Immature natural killer cell (primary cell): ENCODE data around the gene AZIN2. TPM values are rescaled to one million over a fixed set of nuclear protein-coding genes. Genes with fewer than 3 reads are reported as not detected.

Experiments used
- DNase-seq, 3 donors: peaks; one replicate each; pipeline ENCODE4 v3.0.0; 2022; ENCODE audit warnings: mixed read lengths in 1 of 3
- H3K27ac Mint-ChIP-seq, 6 donors: one replicate each; pipeline ENCODE4 v1.8.0; 2020; ENCODE audit warnings: mixed read lengths in 6 of 6, mild to moderate bottlenecking in 5 of 6, inconsistent platforms in 4 of 6, moderate library complexity in 3 of 6
- H3K27me3 Mint-ChIP-seq, 3 donors: one replicate each; pipeline ENCODE4 v1.8.0; 2020 to 2021; ENCODE audit warnings: low read depth in 3 of 3, mild to moderate bottlenecking in 3 of 3, mixed read lengths in 3 of 3, moderate library complexity in 3 of 3, inconsistent platforms in 1 of 3
- H3K36me3 Mint-ChIP-seq, 3 donors: one replicate each; pipeline ENCODE4 v1.8.0; 2020; ENCODE audit warnings: mixed read lengths in 3 of 3, inconsistent platforms in 2 of 3, mild to moderate bottlenecking in 2 of 3
- H3K4me1 Mint-ChIP-seq, 2 donors: one replicate each; pipeline ENCODE4 v1.8.0; 2020; ENCODE audit warnings: inconsistent platforms in 2 of 2, mild to moderate bottlenecking in 2 of 2, mixed read lengths in 2 of 2, moderate library complexity in 1 of 2
- H3K4me3 Mint-ChIP-seq, 5 donors: one replicate each; pipeline ENCODE4 v1.8.0; 2020; ENCODE audit warnings: mild to moderate bottlenecking in 5 of 5, mixed read lengths in 5 of 5, inconsistent platforms in 3 of 5, moderate library complexity in 3 of 5
- H3K9me3 Mint-ChIP-seq, 6 donors: one replicate each; pipeline ENCODE4 v1.8.0; 2020; ENCODE audit warnings: mild to moderate bottlenecking in 6 of 6, mixed read lengths in 6 of 6, inconsistent platforms in 4 of 6, moderate library complexity in 3 of 6
- polyA plus RNA-seq, 3 donors: library from polyadenylated mRNA; unstranded; fragments of 300-500 nt; fragmentation: Illumina TruSeq; gene quantifications; one replicate each; pipeline ENCODE4 v1.2.3, GENCODE V29; 2021

Gene AZIN2
- polyA plus RNA-seq, 3 donors from 2014 or later: 1.6 to 2.9 (median 1.8) TPM

- Mint-ChIP-seq H3K4me1 (no peaks in the 10 kb centered on the region), H3K9me3 (no peaks in the 10 kb centered on the region), H3K27ac (peak overlapping the region in 1 of 6 donors; percentile 32), H3K27me3 (no peaks in the 10 kb centered on the region), H3K4me3 (no peak overlapping the region), H3K36me3 (peaks cover 4 to 26% (median 12%) of the 10 kb centered on the region in 3 donors)
- no peak for DNase-seq
Measured at GRCh38 chr1:33147997-33148314, 67.0 kb downstream of the AZIN2 start.

DNA sequence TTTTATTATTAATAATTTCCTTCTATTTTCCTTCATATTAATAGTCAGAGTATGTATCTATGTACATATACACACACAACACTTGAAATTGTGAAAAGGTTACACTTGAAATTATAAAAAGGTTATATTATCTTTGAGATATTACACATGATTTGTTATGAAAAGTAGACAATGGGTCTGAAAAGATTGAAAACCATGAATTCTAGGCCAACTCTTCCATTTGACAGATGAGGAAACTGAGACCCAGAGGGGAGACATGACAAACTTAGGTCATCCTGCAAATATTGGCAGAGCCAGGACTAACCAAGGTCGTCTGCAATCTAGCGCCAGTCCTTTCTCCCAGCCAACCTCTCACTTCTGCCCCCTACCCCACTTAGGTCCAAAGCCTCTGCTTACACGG, 67.7 kb downstream of the AZIN2 start:
- no peak overlapping the region for H3K4me3 Mint-ChIP-seq
- DNase-seq: no peak
- H3K36me3 Mint-ChIP-seq: peaks cover 4 to 23% (median 8%) of the 10 kb centered on the region in 3 donors
- no peaks in the 10 kb centered on the region for H3K9me3 Mint-ChIP-seq
- no peaks in the 10 kb centered on the region for H3K4me1 Mint-ChIP-seq
- no peaks in the 10 kb centered on the region for H3K27me3 Mint-ChIP-seq
- H3K27ac Mint-ChIP-seq: no peak overlapping the region

DNA sequence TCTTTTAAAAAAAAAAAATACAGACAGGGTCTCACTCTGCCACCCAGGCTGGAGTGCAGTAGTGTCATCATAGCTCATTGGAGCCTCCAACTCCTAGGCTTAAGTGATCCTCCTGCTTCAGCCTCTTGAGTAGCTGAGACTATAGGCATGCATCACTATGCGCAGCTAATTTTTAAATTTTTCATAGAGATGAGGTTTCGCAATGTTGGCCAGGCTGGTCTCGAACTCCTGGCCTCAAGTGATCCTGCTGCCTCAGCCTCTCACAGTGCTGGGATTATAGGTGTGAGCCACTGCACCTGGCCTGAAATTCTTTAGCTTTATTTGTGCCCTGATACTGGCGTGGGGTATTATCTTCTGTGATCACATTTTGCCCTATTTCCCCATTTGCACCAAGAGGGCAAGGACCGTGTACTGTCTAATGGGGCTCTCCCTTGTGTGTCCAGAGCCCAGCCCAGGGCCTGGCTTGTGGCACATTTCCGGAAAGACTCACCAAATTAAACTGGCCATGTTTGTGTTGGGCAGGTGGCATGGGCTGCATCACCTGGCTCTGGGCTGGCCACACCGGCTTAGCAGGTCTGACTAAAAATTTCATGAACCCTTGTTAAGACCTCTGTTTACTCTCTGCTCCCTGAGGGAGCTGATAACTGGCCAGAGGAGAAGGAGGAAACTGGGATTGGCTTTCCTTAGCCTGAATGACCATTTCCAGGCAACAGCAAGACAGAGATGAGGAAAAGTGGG, 68.7 kb downstream of the AZIN2 start:
- no peak overlapping the region for H3K4me3 Mint-ChIP-seq
- H3K9me3 Mint-ChIP-seq: no peaks in the 10 kb centered on the region
- no peak overlapping the region for H3K27ac Mint-ChIP-seq
- H3K4me1 Mint-ChIP-seq: no peaks in the 10 kb centered on the region
- H3K36me3 Mint-ChIP-seq: peaks cover 4 to 28% (median 12%) of the 10 kb centered on the region in 3 donors
- DNase-seq: no peak
- no peaks in the 10 kb centered on the region for H3K27me3 Mint-ChIP-seq

DNA sequence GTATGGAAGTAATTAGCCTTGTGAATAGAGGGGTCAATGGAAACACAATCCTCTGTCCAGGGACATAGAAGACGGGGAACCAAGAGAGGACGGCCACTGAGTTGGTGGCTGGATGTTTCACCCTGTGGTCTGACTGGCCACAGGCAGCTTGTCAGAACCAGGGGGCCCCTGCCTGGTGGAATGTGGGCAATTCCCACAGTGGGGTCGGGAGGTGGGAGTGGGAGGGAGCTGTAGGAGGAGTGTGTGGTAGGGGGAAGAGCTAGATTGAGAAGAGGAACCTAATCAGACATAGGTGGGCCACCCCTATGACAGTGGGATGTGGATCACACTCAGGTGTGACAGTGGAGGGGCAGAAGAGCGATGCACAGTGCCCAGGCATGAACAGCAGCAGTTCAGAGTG, 69.6 kb downstream of the AZIN2 start:
- Mint-ChIP-seq H3K9me3 (no peaks in the 10 kb centered on the region), H3K4me3 (no peak overlapping the region), H3K36me3 (peaks cover 4 to 24% (median 15%) of the 10 kb centered on the region in 3 donors), H3K27ac (no peak overlapping the region), H3K27me3 (peaks cover 0 to 2% (median 0%) of the 10 kb centered on the region in 3 donors), H3K4me1 (no peaks in the 10 kb centered on the region)
- no peak for DNase-seq

DNA sequence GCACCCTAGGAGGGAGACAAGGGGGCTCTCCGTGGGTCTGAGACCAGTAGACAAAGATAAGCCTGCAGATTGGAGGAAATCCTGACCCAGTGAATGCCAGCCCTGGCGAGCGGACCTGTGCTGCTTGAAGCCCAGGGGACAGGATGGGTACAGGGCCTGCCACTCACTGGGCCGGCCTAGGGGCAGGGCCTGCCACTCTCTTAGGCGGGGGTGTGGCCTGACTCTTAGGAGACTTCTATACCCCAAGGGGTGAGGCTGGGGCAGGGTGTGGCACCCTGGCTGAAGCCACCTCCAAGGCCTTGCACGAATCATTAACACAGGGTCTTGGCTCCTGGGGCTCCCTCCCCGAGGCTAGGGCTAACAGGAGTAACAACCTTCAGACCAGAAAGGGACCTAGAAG, 70.2 kb downstream of the AZIN2 start:
- no peak for DNase-seq
- no peak overlapping the region for H3K27ac Mint-ChIP-seq
- H3K36me3 Mint-ChIP-seq: peaks cover 10 to 28% (median 19%) of the 10 kb centered on the region in 3 donors
- H3K27me3 Mint-ChIP-seq: peaks cover 0 to 2% (median 0%) of the 10 kb centered on the region in 3 donors
- H3K4me3 Mint-ChIP-seq: no peak overlapping the region
- H3K4me1 Mint-ChIP-seq: no peaks in the 10 kb centered on the region
- no peaks in the 10 kb centered on the region for H3K9me3 Mint-ChIP-seq

- Mint-ChIP-seq H3K9me3 (no peaks in the 10 kb centered on the region), H3K27me3 (peaks cover 0 to 4% (median 2%) of the 10 kb centered on the region in 3 donors), H3K36me3 (peaks cover 17 to 35% (median 26%) of the 10 kb centered on the region in 3 donors), H3K27ac (no peak overlapping the region), H3K4me1 (no peaks in the 10 kb centered on the region), H3K4me3 (no peak overlapping the region)
- no peak for DNase-seq
Measured at GRCh38 chr1:33152685-33153432, 71.9 kb downstream of the AZIN2 start.

GRCh38 chr1:33153650-33154049, 72.7 kb downstream of the AZIN2 start:
- peaks cover 0 to 4% (median 2%) of the 10 kb centered on the region in 3 donors for H3K27me3 Mint-ChIP-seq
- no peak overlapping the region for H3K4me3 Mint-ChIP-seq
- H3K36me3 Mint-ChIP-seq: peaks cover 17 to 37% (median 29%) of the 10 kb centered on the region in 3 donors
- no peak for DNase-seq
- no peaks in the 10 kb centered on the region for H3K9me3 Mint-ChIP-seq
- no peak overlapping the region for H3K27ac Mint-ChIP-seq
- no peaks in the 10 kb centered on the region for H3K4me1 Mint-ChIP-seq

- Mint-ChIP-seq H3K27ac (no peak overlapping the region), H3K27me3 (peaks cover 0 to 4% (median 2%) of the 10 kb centered on the region in 3 donors), H3K9me3 (no peaks in the 10 kb centered on the region), H3K4me3 (no peak overlapping the region), H3K4me1 (no peaks in the 10 kb centered on the region), H3K36me3 (peaks cover 17 to 43% (median 37%) of the 10 kb centered on the region in 3 donors)
- no peak for DNase-seq
Measured at GRCh38 chr1:33155877-33156538, 75.1 kb downstream of the AZIN2 start.

DNA sequence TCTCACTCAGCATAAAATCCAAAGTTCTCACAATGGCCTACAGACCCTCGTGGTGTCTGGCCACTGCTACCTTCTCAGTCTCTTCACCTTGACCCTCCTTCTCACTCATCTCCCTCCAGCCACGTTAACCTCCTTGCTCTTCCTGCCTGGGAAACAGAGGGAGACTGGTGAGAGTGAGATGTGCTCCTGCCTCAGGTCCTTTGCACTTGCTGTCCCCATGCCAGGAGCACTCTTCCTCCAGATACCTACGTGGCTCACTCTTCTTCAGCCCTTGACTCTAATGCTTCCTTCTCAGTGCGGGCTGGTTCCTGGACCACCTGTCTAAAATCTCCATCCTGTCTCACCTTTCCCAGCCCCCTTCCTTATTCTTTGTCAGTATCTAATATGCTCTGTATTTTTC, 76.2 kb downstream of the AZIN2 start:
- peaks cover 0 to 4% (median 2%) of the 10 kb centered on the region in 3 donors for H3K27me3 Mint-ChIP-seq
- H3K27ac Mint-ChIP-seq: peak overlapping the region in 1 of 6 donors; percentile 14
- peaks cover 17 to 47% (median 42%) of the 10 kb centered on the region in 3 donors for H3K36me3 Mint-ChIP-seq
- H3K4me1 Mint-ChIP-seq: peaks cover 0 to 3% of the 10 kb centered on the region in 2 donors
- no peak overlapping the region for H3K4me3 Mint-ChIP-seq
- H3K9me3 Mint-ChIP-seq: no peaks in the 10 kb centered on the region
- DNase-seq: no peak

- H3K27ac Mint-ChIP-seq: no peak overlapping the region
- DNase-seq: no peak
- H3K4me3 Mint-ChIP-seq: no peak overlapping the region
- H3K27me3 Mint-ChIP-seq: peaks cover 0 to 4% (median 2%) of the 10 kb centered on the region in 3 donors
- H3K9me3 Mint-ChIP-seq: no peaks in the 10 kb centered on the region
- peaks cover 0 to 3% of the 10 kb centered on the region in 2 donors for H3K4me1 Mint-ChIP-seq
- H3K36me3 Mint-ChIP-seq: peaks cover 17 to 43% (median 40%) of the 10 kb centered on the region in 3 donors
Measured at GRCh38 chr1:33158366-33158765, 77.4 kb downstream of the AZIN2 start.

DNA sequence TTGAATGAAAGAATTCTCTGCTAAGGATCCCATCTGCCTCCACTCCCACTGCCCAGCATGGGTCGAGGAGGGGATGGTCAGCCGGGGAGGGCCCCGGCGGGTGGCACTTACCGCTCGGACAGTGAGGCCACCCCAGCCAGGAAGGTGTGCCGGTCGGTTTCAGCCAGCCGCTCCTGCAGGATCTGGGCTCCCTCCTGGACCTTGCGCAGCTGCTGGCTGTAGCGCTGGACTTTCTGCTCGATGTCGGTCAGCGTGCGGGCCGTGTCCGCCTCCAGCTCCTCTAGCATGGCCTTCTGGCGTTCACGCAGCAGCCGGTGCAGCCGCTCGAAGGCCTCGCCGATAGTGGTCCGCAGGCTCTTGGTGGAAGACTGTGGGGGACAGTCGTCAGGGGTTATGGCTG, 78.6 kb downstream of the AZIN2 start:
- Mint-ChIP-seq H3K27ac (no peak overlapping the region), H3K4me3 (no peak overlapping the region), H3K9me3 (no peaks in the 10 kb centered on the region), H3K27me3 (peaks cover 0 to 7% (median 2%) of the 10 kb centered on the region in 3 donors), H3K36me3 (peaks cover 17 to 41% (median 36%) of the 10 kb centered on the region in 3 donors), H3K4me1 (peaks cover 0 to 3% of the 10 kb centered on the region in 2 donors)
- DNase-seq: no peak

DNA sequence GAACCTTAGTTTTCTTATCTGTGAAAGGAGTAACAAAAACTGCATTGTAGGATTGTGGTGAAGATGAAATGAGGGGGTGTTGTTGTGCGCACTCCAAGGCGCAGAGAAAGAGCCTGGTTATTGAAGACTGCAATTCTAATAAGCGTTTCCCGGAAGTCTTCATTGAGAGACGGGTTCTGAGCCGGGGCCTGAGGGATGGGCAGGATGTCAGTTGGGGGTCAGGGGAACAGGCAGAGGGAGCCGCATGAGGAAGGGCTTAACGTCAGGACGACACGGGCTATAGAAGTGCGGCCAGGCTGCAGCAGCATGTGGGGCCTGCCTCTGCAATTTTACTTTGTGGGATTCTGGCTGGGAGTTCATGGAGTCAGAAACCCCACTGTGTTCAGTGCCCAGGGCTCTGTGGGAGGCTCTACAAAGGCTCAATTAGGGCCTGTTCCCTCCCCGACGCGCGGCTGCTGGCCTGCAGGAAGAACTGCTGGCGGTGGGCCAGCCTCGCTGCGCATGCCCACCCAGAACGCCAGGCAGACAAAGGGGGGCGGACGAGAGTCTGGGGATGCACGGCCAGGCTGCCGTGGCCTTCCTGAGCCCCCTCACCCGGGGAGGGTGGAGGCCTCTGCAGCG, 80.2 kb downstream of the AZIN2 start:
- Mint-ChIP-seq H3K9me3 (no peaks in the 10 kb centered on the region), H3K4me1 (peaks cover 0 to 3% of the 10 kb centered on the region in 2 donors), H3K27me3 (peaks cover 0 to 7% (median 0%) of the 10 kb centered on the region in 3 donors), H3K4me3 (no peak overlapping the region), H3K36me3 (peaks cover 15 to 39% (median 33%) of the 10 kb centered on the region in 3 donors), H3K27ac (peak overlapping the region in 1 of 6 donors; percentile 2)
- DNase-seq: no peak

DNA sequence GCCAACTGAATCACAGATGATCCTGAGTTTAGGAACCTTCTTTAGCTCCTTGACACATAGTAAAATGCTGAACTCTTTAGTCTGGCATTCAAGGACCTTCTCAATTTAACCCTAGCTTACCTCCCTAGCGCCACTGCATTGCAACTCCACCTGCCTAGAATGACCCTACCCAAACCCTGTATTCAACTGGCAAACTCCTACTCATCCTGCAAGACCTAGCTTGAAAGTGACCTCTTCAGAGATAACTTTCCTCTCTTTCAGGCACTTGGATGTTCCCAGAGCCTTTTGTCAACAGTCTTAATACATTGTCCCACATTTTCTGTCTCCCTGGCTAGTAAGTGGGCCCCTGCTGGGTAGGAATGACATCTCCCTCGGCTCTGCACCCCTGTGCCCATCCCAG, 81.2 kb downstream of the AZIN2 start:
- Mint-ChIP-seq H3K9me3 (no peaks in the 10 kb centered on the region), H3K4me1 (peaks cover 0 to 3% of the 10 kb centered on the region in 2 donors), H3K36me3 (peaks cover 12 to 34% (median 31%) of the 10 kb centered on the region in 3 donors), H3K27me3 (peaks cover 0 to 4% (median 0%) of the 10 kb centered on the region in 3 donors), H3K4me3 (no peak overlapping the region), H3K27ac (peak overlapping the region in 1 of 6 donors; percentile 5)
- DNase-seq: no peak
